CD4-positive, alpha-beta T cell treated with Interleukin-15 for 1 hour (primary cell): ENCODE measurements around the gene EPHB3.
"Not testable (repeated sequence)": the region's sequence is repeated elsewhere in the genome, so short reads cannot be mapped to it uniquely, and the experiment has no call there.

Experiments used
- DNase-seq: peaks from one replicate; pipeline ENCODE4 v3.0.0-alpha.2; 2020

The EPHB3 gene

GRCh38 chr3:184601576-184602371 is 40.2 kb downstream of the EPHB3 start:
- DNase-seq, result no peak

- no peak for DNase-seq
These were observed 41.0 kb downstream of the EPHB3 start for GRCh38 chr3:184602372-184603150.

GRCh38 chr3:184603151-184604030 is 41.8 kb downstream of the EPHB3 start:
- no peak for DNase-seq

- DNase-seq, result no peak
These were observed 42.5 kb downstream of the EPHB3 start for GRCh38 chr3:184604039-184604601.

GRCh38 chr3:184604615-184605290 is 43.2 kb downstream of the EPHB3 start:
- no peak for DNase-seq

GRCh38 chr3:184608209-184608608 is 46.6 kb downstream of the EPHB3 start:
- no peak for DNase-seq

GRCh38 chr3:184609476-184610244 is 48.1 kb downstream of the EPHB3 start:
- no peak for DNase-seq

GRCh38 chr3:184610245-184610871 is 48.8 kb downstream of the EPHB3 start:
- DNase-seq, result no peak

GRCh38 chr3:184611607-184612281 is 50.2 kb downstream of the EPHB3 start:
- DNase-seq, result no peak

- no peak for DNase-seq
These were observed 53.8 kb downstream of the EPHB3 start for GRCh38 chr3:184615396-184615795.

GRCh38 chr3:184616436-184616835 is 54.9 kb downstream of the EPHB3 start:
- no peak for DNase-seq

- not testable (repeated sequence) for DNase-seq
These were observed 55.7 kb downstream of the EPHB3 start for GRCh38 chr3:184617306-184617705.

GRCh38 chr3:184618811-184619210 is 57.2 kb downstream of the EPHB3 start:
- no peak for DNase-seq

- peak; percentile 61 for DNase-seq
These were observed 57.8 kb downstream of the EPHB3 start for GRCh38 chr3:184619369-184619768.

- DNase-seq, result no peak
These were observed 58.3 kb downstream of the EPHB3 start for GRCh38 chr3:184619787-184620430.

- no peak for DNase-seq
These were observed 59.0 kb downstream of the EPHB3 start for GRCh38 chr3:184620475-184621119.

GRCh38 chr3:184622156-184622555 is 60.6 kb downstream of the EPHB3 start:
- not testable (repeated sequence) for DNase-seq

- DNase-seq, result no peak
These were observed 65.3 kb downstream of the EPHB3 start for GRCh38 chr3:184626923-184627322.

- no peak for DNase-seq
These were observed 68.1 kb downstream of the EPHB3 start for GRCh38 chr3:184629555-184630160.
